Germinal center (tissue), 1 donor: ENCODE data around the gene CRHBP.

ENCODE experiments used
- DNase-seq: peaks from one replicate; pipeline ENCODE4 v3.0.0; 2012; ENCODE audit warnings: mixed read lengths, low spot score

The CRHBP gene

DNA sequence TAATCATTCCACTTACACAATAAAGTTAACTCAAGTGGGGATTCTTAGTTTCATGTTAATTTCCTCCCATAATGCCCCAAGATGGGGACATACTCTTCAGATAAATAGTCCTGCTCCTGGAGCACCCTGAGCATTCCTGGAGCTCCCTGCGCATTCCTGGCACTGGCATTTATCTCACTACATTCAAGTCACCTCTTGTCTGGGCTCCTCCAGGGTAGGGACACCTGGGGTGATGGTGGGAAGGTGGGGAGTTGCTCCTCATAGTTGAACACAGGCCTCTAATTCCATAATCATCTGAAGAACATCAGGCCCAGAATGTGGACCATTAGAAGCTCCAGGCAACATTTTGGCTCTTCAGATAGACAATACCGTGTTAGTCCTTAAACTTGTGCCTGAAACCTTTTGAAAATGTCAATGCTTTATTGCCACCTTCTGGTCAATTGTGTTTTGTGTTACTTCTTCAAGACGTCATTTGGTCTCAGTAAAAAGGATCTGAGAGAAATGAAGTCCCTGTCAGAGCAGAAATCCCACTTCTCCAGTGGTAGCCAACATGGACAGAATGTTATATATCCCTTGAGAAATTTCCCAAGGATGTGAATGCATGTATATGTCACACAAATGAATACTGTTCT, 63.2 kb downstream of the CRHBP start:
- no peak for DNase-seq

DNA sequence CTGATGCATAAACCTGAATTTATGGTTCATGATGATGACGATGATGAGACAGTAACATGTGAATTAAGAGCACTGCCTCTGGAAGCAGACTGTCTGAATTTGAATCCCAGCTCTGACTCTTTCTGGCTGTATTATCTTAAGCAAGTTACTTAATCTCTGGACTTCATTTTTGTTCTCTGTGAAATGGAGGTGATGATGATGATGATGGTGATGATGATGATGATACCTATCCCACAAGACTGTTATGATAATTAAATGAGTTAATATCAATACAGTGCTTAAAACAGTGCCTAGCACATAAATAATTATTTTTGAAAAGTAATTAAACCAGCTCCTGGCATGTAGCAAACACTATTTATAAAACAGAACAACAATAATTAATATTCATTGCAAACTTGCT, 64.1 kb downstream of the CRHBP start:
- DNase-seq, result no peak

GRCh38 chr5:77017668-77018067, 64.8 kb downstream of the CRHBP start:
- DNase-seq, result no peak
